ELF-1 (cell line): ENCODE data around the gene CNOT6L.
A peak's percentile ranks its signal among the peaks of the same experiment; 100 is the strongest.

Source experiments
- DNase-seq: peaks from one replicate; pipeline ENCODE4 v3.0.0-alpha.2; 2016; ENCODE audit warnings: low read depth, low spot score

Gene CNOT6L

GRCh38 chr4:77713884-77714283 lies 105.3 kb downstream of the CNOT6L start:
- no peak for DNase-seq

- DNase-seq: no peak
Observed at GRCh38 chr4:77712675-77713074, 106.5 kb downstream of the CNOT6L start.

GRCh38 chr4:77711469-77711868 lies 107.7 kb downstream of the CNOT6L start:
- no peak for DNase-seq

GRCh38 chr4:77710684-77711083 lies 108.5 kb downstream of the CNOT6L start:
- DNase-seq: no peak

- no peak for DNase-seq
Observed at GRCh38 chr4:77710059-77710458, 109.1 kb downstream of the CNOT6L start.

- DNase-seq: no peak
Observed at GRCh38 chr4:77706717-77707116, 112.5 kb downstream of the CNOT6L start.

- DNase-seq: no peak
Observed at GRCh38 chr4:77703666-77704065, 115.5 kb downstream of the CNOT6L start.

GRCh38 chr4:77701121-77701520 lies 118.0 kb downstream of the CNOT6L start:
- no peak for DNase-seq

- peak; percentile 75 for DNase-seq
Observed at GRCh38 chr4:77699731-77700210, 119.4 kb downstream of the CNOT6L start.

- DNase-seq: peak; percentile 12
Observed at GRCh38 chr4:77697860-77698590, 121.1 kb downstream of the CNOT6L start.

- no peak for DNase-seq
Observed at GRCh38 chr4:77695774-77696173, 123.4 kb downstream of the CNOT6L start.

GRCh38 chr4:77692847-77693432 lies 126.2 kb downstream of the CNOT6L start:
- DNase-seq: no peak

GRCh38 chr4:77681792-77682191 lies 137.4 kb downstream of the CNOT6L start:
- DNase-seq: no peak

GRCh38 chr4:77676842-77677241 lies 142.3 kb downstream of the CNOT6L start:
- no peak for DNase-seq

GRCh38 chr4:77671051-77671450 lies 148.1 kb downstream of the CNOT6L start:
- no peak for DNase-seq

GRCh38 chr4:77669946-77670590 lies 149.1 kb downstream of the CNOT6L start:
- no peak for DNase-seq

- DNase-seq: no peak
Observed at GRCh38 chr4:77665381-77666069, 153.6 kb downstream of the CNOT6L start.
